Inflammatory macrophage (primary cell): ENCODE data around the gene CERS4.
A peak's percentile ranks its signal among the peaks of the same experiment; 100 is the strongest.
"Not testable (repeated sequence)": the region's sequence is repeated elsewhere in the genome, so short reads cannot be mapped to it uniquely, and the experiment has no call there.

Experiments
- DNase-seq, 2 donors: peaks; one replicate each; pipeline ENCODE4 v3.0.0-alpha.2; 2020 to 2022

Gene CERS4

DNA sequence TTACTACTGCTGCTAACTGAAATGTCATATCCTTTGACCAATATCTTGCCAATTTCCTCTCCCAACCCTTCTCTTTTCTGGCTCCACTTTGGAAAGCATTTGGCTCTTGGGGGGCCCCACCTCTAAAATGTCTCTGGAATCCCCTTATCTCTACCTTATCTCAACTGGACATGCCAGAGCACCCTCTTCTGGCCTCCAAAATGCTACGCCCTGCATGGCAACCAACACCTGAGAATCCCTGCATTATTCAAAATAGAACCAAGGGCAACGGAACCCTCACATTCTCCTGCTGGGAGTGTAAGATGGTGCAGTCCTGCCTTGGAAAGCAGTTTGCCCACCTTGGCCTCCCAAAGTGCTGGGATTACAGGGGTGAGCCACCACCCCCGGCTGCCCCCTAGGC, 35.3 kb downstream of the CERS4 start:
- DNase-seq, result no peak

DNA sequence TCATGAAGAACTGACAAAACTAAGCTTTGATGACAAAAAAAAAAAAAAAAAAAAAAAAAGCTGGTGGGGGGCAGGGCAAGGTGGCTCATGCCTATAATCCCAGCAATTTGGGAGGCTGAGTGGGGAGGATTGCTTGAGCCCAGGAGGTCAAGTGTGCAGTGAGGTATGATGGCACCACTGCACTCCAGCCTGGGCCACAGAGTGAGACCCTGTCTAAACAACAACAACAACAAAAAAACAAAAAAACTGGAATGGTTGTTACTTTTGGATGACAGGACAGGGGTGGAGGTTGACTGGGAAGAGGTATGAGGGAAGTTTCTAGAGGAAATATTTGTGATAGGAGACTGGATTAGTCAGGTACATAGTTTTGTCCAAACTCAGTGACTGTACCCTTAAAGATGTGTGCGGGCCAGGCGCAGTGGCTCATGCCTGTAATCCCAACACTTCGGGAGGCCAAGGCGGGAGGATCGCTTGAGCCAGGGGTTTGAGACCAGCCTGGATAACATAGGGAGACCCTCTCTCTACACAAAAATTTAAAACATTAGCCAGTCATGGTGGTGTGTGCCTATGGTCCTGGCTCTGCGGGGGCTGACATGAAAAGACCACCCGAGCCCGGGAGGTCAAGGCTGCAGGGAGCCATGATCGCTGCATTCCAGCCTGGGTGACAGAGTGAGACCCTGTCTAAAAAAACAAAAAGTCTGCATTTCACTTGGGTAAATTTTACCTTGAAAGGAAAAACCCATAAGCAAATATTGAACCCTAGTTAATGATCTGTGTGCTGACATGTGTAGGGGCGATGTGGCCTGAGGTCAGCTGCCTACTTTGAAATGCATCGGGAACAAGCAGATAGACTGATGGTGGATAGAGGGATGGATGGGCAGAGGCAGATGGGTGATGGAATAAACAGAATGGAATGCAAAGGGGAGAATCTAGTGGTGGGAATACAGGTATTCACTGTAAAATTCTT, 37.0 kb downstream of the CERS4 start:
- DNase-seq, result no peak

DNA sequence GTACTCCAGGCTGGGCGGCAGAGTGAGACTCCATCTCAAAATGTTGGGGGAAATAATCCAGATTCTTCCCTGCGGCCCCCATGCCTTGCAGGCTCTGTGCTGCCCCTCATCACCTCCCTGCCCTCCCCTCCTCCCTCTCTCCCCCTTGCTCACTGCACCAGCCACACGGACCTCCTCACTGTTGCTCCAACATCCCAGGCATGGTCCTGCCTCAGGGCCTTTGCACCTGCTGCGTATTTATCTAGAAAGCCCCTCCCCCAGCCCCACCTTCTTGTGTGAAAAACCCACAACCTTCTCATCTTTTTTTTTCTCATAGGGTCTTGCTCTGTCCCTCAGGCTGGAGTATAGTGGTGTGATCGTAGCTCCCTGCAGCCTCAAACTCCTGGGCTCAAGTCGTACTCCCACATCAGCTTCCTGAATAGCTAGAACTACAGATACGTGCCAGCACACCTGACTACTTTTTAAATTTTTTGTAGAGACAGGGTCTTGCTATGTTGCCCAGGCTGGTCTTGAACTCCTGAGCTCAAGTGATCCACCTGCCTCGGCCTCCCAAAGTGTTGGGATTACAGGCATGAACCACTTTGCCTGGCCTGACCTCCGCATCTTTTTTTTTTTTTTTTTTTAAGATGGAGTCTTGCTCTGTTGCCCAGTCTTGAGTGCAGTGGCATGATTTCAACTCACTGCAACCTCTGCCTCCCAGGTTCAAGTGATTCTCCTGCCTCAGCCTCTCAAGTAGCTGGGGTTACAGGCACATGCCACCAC, 38.1 kb downstream of the CERS4 start:
- not testable (repeated sequence) for DNase-seq

DNA sequence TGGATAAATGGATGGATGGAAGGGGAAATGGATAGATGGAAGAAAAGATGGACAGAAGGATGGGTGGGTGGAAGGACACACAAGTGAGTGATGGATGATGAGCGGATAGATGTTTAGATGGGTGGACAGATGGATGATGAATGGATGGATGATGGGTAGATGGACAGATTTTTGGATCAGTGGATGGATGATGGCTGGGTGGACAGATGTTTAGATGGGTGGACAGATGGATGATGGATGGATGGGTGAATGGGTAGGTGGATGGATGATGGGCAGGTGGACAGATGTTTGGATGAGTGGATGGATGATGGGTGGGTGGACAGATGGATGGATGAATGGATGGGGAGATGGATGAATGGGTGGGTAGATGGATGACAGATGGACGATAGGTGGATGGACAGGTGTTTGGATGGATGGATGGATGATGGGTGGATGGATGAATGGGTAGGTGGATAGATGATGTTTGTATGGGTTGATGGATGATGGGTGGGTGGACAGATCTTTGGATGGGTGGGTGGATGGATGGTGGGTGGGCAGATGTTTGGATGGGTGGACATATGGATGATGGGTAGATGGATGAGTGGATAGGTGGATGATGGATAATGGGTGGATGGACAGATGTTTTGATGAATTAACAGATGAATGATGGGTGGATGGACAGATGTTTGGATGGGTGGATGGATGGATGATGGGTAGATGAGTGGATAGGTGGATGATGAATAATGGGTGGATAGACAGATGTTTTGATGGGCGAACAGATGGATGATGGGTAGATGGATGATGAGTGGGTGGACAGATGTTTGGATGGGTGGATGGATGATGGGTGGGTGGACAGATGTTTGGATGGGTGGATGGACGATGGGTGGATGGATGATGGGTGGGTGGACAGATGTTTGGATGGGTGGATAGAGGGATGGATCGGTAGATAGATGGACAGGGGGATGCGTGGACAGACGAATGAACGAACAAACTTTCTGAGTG, 39.5 kb downstream of the CERS4 start:
- DNase-seq, result no peak

DNA sequence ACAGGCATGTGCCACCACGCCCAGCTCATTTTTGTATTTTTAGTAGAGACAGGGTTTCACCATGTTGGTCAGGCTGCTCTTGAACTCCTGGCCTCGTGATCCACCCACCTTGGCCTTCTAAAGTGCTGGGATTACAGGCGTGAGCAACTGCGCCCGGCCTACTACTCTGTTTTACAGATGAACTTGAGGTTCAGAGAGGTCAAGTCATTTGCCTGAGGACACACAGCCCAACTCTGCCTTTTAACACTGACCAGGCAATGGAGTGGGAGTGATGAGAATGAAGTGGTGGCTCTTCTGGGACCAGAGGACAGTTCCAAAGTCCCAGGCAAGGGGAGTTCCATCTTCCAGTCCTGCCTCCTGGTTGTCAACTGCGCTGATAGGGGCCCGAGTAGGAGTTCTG, 41.4 kb downstream of the CERS4 start:
- no peak for DNase-seq

DNA sequence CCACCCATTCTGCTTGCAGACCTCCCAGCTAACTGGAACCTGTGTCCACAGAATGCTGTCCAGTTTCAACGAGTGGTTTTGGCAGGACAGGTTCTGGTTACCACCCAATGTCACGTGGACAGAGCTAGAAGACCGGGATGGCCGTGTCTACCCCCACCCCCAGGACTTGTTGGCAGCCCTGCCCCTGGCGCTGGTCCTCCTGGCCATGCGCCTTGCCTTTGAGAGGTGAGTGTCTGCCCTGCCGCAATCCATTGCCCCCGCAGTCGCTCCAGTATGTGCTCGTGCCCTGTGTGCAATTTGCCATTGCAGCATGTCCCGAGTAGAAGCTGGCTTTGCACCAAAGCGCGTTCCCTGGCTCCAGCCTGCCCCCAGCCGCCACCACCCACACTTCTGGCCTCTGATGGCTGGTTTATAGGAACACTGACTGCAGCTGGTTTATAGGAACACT, 41.9 kb downstream of the CERS4 start:
- no peak for DNase-seq

DNA sequence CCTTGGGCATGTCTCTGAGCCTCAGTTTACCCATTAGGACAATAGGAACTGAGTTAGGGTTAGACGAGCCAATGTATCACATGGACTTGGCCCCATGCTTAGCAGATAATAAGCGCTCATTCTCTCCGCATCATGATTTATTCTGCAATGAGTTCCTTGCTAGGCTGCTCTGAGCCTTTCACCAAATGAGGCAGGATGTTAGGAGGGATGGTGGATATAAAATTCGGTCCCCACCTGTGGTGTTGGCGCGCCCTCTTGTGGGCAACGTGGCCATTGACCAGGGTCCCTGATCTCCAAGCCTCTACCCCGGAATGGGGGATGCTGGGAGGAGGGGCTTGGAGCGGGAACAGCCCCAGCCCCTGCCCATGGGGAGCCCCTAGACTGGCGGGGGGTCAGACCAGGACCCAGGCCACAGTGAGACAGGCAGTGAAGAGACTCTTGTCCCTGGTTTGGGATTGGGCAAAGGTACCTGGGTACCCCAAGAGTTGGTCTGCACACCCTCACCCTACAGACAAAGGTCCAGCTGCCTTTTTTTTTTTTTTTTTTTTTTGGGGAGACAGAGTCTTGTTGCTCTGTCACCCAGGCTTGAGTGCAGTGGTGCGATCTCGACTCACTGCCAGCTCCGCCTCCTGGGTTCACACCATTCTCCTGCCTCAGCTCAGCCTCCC, 43.9 kb downstream of the CERS4 start:
- DNase-seq, result peak; percentile 72 to 77

DNA sequence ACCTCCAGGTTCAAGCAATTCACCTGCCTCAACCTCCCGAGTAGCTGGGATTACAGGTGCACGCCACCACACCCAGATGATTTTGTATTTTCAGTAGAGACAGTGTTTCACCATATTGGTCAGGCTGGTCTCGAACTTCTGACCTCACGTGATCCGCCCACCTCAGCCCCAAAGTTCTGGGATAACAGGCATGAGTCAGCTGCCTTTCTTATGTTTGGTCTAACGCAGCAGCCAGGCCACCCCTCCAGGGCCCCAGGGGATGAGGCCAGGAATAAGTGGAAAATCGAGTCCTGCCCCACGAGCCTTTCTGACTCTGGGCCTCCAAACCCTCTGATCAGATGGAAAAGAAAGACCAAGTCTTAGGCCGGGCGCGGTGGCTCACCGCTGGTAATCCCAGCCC, 44.5 kb downstream of the CERS4 start:
- DNase-seq, result no peak

DNA sequence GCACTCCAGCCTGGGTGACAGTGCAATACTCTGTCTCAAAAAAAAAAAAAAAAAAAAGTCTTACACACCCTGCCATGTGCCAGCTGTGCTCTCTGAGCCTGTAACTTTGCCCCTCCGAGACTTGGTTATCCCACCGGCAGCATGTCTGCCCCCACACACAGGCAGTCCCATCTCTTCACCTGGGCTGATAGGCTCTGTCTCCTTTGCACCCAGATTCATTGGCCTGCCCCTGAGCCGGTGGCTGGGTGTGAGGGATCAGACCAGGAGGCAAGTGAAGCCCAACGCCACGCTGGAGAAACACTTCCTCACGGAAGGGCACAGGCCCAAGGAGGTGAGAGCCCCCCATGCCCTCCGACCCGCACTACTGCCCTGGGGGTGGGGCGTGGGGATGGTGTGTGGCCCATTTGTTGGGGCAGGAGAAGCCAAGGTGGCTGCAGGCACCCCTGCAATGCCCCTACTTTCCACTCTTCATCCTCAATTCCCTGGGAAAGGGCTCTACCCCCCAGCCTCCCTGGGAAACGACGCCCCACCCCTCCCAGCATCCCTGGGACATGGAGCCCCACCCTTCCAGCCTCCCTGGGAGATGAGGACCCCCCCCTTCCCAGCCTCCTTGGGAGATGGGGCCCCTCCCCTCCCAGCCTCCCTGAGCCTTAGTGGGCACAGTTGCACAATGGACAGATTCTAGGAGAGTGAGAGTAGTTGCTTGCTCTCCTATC, 45.3 kb downstream of the CERS4 start:
- no peak for DNase-seq

DNA sequence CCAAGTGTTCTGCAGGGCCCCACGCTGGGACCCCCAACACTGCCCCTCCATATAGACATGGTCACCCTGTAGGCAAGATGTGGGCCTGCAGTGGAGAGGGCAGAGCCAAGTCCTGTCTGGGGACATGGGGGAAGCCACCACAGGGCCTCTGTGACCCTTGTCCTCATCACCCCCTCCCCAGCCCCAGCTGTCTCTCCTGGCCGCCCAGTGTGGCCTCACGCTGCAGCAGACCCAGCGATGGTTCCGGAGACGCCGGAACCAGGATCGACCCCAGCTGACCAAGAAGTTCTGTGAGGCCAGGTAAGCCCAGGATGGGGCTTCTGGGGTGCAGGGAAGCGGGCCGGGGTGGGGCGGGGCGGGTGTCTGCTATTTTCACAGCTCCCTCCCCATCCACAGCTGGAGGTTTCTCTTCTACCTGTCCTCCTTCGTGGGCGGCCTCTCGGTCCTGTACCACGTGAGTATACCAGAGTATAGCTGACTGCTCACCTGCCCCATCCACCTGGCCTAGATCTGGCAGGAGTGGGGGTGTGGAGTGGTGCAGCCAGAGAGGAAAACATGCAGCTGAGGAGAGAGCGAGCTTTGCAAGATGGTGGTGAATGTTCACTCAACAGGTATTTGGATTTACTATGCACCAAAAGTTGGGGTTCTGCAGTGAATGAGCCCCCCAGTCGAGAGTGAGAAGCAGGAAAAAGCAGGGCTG, 46.4 kb downstream of the CERS4 start:
- no peak for DNase-seq

DNA sequence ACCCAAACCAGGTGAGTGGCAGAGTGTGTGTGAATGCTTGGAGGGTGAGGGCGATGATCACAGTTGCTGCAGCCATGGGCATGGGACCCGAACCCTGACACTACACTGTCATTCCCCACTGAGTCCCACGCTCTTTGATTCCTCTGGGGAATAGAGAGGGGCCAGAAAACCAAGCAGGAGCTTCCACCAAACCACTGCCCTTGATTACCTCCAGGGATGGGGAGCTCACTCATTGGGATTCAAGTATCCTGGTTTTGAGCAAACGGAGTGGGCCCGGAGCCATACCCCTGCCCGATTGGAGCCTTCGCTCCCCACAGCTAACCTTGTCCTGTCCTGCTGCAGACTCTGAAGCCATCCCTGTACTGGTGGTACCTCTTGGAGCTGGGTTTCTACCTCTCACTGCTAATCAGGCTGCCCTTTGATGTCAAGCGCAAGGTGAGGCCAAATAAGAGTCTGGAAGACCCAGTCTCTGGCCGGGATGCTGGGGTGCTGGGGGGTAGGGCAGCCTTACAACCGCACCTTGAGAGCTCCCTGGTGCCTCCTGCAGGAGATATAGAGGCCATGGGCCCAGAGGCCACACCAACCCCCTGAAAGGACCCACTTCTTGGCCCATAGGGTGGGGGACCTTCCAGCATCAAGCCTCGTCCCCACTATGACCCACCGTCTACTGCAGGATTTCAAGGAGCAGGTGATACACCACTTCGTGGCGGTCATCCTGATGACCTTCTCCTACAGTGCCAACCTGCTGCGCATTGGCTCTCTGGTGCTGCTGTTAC, 47.3 kb downstream of the CERS4 start:
- no peak for DNase-seq

DNA sequence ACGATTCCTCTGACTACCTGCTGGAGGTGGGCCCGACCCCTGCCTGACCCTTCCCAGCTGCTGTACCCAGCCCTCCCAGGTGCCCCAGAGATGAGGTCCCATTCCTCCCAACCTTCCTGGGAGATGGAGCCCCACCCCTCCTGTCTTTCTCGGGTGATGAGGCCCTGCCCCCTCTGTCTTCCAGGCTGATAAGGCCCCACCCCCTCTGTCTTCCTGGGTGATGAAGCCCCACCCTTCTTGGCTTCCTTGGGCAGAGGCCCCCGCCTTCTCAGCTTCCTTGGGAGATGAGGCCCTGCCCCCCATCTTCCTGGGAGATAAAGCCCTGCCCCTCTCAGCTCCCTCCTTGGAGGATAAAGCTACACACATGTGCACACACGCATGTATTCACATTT, 47.9 kb downstream of the CERS4 start:
- DNase-seq, result no peak

DNA sequence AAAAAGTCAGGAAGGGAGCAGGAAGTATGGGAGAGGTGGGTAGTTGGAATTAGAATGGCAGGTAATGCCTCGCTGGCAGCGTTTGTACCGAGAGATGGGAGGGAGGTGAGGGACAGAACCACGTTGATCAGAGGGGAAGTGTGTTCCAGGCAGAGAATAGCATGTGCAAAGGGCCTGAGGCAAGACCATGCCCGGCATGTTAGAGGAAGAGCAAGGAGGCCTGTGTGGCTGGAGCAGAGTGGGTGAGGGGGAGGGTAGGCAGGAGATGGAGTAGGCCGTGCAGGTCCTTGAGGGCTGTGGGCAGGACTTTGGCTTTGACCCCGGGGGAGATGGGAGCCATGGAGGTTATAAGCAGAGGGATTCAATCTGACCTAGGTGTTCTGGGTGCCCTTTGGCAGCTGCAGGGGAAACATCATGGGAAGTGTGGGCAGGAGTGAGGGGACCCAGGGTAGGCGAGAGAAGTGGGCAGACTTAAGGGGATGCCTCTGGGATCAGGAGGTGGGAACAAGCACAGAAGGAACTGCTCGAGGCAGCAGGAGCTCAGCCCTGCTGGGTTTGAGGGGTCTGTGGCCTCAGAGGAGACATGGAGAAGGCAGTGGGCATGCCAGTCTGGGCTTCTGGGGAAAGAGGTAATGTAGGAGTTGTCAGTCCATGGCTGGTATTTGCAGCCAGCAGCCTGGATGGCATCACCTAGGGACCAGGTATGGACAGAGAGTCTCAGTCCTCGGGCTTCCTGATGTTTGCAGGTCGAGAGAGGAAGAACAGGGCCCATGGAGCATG, 50.2 kb downstream of the CERS4 start:
- no peak for DNase-seq

DNA sequence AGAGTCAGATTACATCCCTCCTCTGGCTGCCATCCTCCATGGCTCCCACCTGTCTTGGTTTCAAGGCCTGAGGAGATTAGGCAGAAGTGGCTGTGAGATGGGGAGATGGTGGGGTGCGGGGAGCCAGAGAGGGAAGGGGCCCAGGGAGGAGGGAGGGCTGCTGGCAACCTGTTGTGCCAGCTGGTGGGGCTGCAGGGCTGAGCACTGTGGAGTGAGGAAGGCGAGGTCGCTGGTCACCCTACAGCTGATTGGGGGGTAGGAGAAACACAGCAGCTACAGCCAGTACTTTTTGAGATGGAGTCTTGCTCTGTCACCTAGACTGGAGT, 50.7 kb downstream of the CERS4 start:
- DNase-seq, result no peak

DNA sequence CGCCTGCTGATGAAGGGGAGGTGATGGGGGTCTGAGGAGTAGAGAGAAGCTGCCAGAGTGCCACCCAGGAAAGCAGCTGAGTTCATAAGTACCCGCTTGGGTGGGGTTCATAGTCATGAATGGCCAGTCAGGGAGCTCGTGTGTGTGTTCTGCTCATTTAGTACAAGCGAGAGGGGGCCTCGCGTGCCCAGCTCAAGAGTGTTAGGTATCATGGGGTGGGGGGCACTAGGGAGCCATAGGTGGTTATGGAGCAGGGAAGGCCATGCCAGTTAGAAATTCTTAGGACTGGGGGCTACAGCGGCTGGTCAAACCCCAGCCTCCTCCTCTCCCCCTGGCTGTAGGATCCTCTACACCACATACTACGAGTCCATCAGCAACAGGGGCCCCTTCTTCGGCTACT, 52.2 kb downstream of the CERS4 start:
- no peak for DNase-seq

DNA sequence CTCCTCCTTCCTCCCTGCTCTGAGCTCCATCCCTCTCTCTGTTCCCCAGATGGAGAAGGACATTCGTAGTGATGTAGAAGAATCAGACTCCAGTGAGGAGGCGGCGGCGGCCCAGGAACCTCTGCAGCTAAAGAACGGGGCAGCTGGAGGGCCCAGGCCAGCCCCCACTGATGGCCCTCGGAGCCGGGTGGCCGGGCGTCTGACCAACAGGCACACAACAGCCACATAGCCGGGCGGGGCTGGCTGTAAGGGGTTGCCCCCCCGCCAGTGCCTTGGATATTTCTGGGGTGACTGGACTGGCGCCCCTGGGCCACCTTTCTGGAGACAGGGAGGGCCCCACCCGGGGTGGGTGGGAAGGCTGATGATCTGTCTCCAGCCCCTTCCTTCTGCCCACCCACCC, 52.7 kb downstream of the CERS4 start:
- DNase-seq, result no peak

DNA sequence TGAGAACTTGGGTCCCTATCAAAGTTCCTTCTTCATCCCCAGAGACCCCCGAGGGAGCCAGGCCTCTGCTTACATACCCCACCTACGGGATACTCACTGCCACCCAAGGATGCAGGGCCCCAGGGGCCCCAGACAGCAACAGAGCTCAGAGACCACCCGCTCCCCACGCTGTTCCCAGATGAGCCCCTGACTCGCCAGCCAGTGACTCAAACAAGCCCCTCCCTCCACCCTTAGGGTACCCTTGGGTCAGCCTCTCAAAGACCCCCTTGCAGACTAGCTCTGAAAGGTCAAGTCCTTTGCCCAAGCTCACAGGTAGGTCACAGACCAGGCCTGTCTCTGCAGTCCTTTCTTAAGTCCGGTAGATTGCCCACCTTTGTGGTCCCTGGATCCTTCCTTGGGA, 53.3 kb downstream of the CERS4 start:
- no peak for DNase-seq

DNA sequence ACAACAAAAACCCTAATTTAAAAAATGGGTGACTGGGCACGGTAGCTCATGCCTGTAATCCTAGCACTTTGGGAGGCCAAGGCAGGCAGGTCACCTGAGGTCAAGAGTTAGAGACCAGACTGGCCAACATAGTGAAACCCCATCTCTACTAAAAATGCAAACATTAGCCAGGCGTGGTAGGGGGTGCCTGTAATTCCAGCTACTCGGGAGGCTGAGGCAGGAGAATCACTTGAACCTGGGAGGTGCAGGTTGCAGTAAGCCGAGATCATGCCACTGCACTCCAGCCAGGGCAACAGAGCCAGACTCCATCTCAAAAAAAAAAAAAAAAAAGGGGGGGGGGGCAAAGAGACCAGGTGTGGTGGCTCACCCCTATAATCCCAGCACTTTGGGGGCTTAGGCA, 55.1 kb downstream of the CERS4 start:
- DNase-seq, result not testable (repeated sequence)

DNA sequence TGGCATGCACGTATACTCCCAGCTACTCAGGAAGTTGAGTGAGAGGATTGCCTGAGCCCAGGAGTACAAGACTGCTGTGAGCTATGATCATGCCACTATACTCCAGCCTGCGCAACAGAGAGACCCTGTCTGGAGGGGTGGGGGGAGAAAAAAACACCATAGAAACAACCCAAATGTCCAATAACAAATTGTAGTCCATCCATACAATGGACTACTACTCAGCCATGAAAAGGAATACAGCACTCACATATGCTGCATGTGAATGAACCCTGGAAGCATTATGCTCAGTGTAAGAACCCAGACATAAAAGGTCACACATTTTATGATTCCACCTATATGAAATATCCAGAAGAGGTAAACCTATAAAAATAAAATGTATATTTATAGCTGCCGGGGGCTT, 56.7 kb downstream of the CERS4 start:
- DNase-seq, result no peak
